ENCODE results near the gene BUD31.
"Not testable (repeated sequence)": the region's sequence is repeated elsewhere in the genome, so short reads cannot be mapped to it uniquely, and the experiment has no call there.

Gene BUD31

GRCh38 chr7:99395616-99396327, 13.0 kb upstream of the BUD31 start:
- H3K27ac ChIP-seq: peak overlapping the region in 3 of 21 experiments; percentile 15 to 22 (median 21)
- H3K4me3 ChIP-seq: no peak overlapping the region

- H3K4me3 ChIP-seq: no peak overlapping the region
- peak overlapping the region in 1 of 21 experiments; percentile 22 for H3K27ac ChIP-seq
Measured at GRCh38 chr7:99396418-99397296, 12.1 kb upstream of the BUD31 start.

GRCh38 chr7:99397297-99397983, 11.3 kb upstream of the BUD31 start:
- H3K4me3 ChIP-seq: no peak overlapping the region
- H3K27ac ChIP-seq: no peak overlapping the region

- Histone ChIP-seq H3K4me3 (no peak overlapping the region), H3K27ac (peak overlapping the region in 1 of 21 experiments; percentile 49)
Measured at GRCh38 chr7:99398891-99399445, 9.8 kb upstream of the BUD31 start.

GRCh38 chr7:99399597-99399996, 9.2 kb upstream of the BUD31 start:
- peak overlapping the region in 1 of 21 experiments; percentile 49 for H3K27ac ChIP-seq
- no peak overlapping the region for H3K4me3 ChIP-seq

- Histone ChIP-seq H3K27ac (no peak overlapping the region), H3K4me3 (no peak overlapping the region)
Measured at GRCh38 chr7:99402854-99403253, 5.9 kb upstream of the BUD31 start.

- H3K27ac ChIP-seq: no peak overlapping the region
- H3K4me3 ChIP-seq: no peak overlapping the region
Measured at GRCh38 chr7:99403764-99404163, 5.0 kb upstream of the BUD31 start.

- Histone ChIP-seq H3K27ac (no peak overlapping the region), H3K4me3 (no peak overlapping the region)
Measured at GRCh38 chr7:99404235-99404976, 4.4 kb upstream of the BUD31 start.

- Histone ChIP-seq H3K27ac (no peak overlapping the region), H3K4me3 (no peak overlapping the region)
Measured at GRCh38 chr7:99404977-99405320, 3.8 kb upstream of the BUD31 start.

GRCh38 chr7:99406557-99406956, 2.2 kb upstream of the BUD31 start:
- peak overlapping the region in 5 of 21 experiments; percentile 2 to 99 (median 47) for H3K27ac ChIP-seq
- H3K4me3 ChIP-seq: no peak overlapping the region

- Histone ChIP-seq H3K4me3 (peak overlapping the region; percentile 61 to 98 (median 90)), H3K27ac (peak overlapping the region; percentile 83 to 99 (median 98))
Measured at GRCh38 chr7:99407872-99408378, 844 bp upstream of the BUD31 start.

- Histone ChIP-seq H3K27ac (peak overlapping the region; percentile 83 to 99 (median 98)), H3K4me3 (peak overlapping the region; percentile 61 to 98 (median 90))
Measured at GRCh38 chr7:99409192-99409572, 413 bp downstream of the BUD31 start.

- H3K4me3 ChIP-seq: peak overlapping the region; percentile 61 to 98 (median 90)
- peak overlapping the region in 18 of 21 experiments; percentile 92 to 99 (median 98) for H3K27ac ChIP-seq
Measured at GRCh38 chr7:99409806-99410205, 1.0 kb downstream of the BUD31 start.

- Histone ChIP-seq H3K4me3 (no peak overlapping the region), H3K27ac (peak overlapping the region in 1 of 21 experiments; percentile 99)
Measured at GRCh38 chr7:99410635-99411034, 1.9 kb downstream of the BUD31 start.

- H3K4me3 ChIP-seq, H3K27ac ChIP-seq: not testable (repeated sequence)
Measured at GRCh38 chr7:99415513-99416127, 6.9 kb downstream of the BUD31 start.

- Histone ChIP-seq H3K27ac (no peak overlapping the region), H3K4me3 (no peak overlapping the region)
Measured at GRCh38 chr7:99418260-99418659, 9.5 kb downstream of the BUD31 start.

GRCh38 chr7:99419323-99420021, 10.7 kb downstream of the BUD31 start:
- H3K4me3 ChIP-seq: no peak overlapping the region
- no peak overlapping the region for H3K27ac ChIP-seq

GRCh38 chr7:99420213-99420612, 11.4 kb downstream of the BUD31 start:
- Histone ChIP-seq H3K27ac (no peak overlapping the region), H3K4me3 (no peak overlapping the region)
